Activated CD8-positive, alpha-beta T cell treated with anti-CD3 and anti-CD28 coated beads, Interleukin-2, amount 10 ng/mL, durations not matched to agents 7 days and 5 days (primary cell): ENCODE results near the gene ZNF850. TPM values are rescaled to one million over a fixed set of nuclear protein-coding genes. Genes with fewer than 3 reads are reported as not detected.
A peak's percentile ranks its signal among the peaks of the same experiment; 100 is the strongest.
"Not testable (repeated sequence)": the region's sequence is repeated elsewhere in the genome, so short reads cannot be mapped to it uniquely, and the experiment has no call there.

ENCODE experiments used
- ATAC-seq: fragments of 150-1000 bp; cut with Tn5 transposase; one replicate; pipeline ENCODE4 v1.10.0; 2021; ENCODE audit warnings: moderate library complexity
- CTCF ChIA-PET: fragments of 350-600 bp; sonication (Branson Sonifier 250); formaldehyde crosslinking; loops from one replicate; lab custom pipeline; 2021; ENCODE audit warnings: antibody characterized with exemption; lab: Charles Lee
- POLR2A ChIA-PET: fragments of 350-600 bp; sonication (Branson Sonifier 250); formaldehyde crosslinking; loops from one replicate; lab custom pipeline; 2021; ENCODE audit warnings: antibody characterized with exemption; lab: Charles Lee
- DNase-seq: peaks from one replicate; pipeline ENCODE4 v3.0.0-alpha.2; 2020
- H3K27ac Mint-ChIP-seq: one replicate; pipeline ENCODE4 v1.8.0; 2021; ENCODE audit warnings: mild to moderate bottlenecking, mixed read lengths
- H3K27me3 Mint-ChIP-seq: one replicate; pipeline ENCODE4 v1.8.0; 2021; ENCODE audit warnings: low read depth, mixed read lengths
- H3K36me3 Mint-ChIP-seq: one replicate; pipeline ENCODE4 v1.8.0; 2021; ENCODE audit warnings: low read depth, mixed read lengths
- H3K4me1 Mint-ChIP-seq: one replicate; pipeline ENCODE4 v1.8.0; 2021; ENCODE audit warnings: low read depth, mixed read lengths
- H3K4me3 Mint-ChIP-seq: one replicate; pipeline ENCODE4 v1.8.0; 2021; ENCODE audit warnings: mild to moderate bottlenecking, mixed read lengths
- H3K9me3 Mint-ChIP-seq: one replicate; pipeline ENCODE4 v1.8.0; 2022; ENCODE audit warnings: mixed read lengths; ENCODE audit not compliant: insufficient read depth
- total RNA-seq, 2 experiments: library from RNA; stranded (reverse); gene quantifications; one replicate each; pipeline ENCODE4 v1.2.3, GENCODE V29; 2021

ZNF850 gene
- 10 to 100 TPM in 1 of 2 experiments, 1 to 10 TPM in 1; 9.8 to 12.5 TPM for total RNA-seq

DNA sequence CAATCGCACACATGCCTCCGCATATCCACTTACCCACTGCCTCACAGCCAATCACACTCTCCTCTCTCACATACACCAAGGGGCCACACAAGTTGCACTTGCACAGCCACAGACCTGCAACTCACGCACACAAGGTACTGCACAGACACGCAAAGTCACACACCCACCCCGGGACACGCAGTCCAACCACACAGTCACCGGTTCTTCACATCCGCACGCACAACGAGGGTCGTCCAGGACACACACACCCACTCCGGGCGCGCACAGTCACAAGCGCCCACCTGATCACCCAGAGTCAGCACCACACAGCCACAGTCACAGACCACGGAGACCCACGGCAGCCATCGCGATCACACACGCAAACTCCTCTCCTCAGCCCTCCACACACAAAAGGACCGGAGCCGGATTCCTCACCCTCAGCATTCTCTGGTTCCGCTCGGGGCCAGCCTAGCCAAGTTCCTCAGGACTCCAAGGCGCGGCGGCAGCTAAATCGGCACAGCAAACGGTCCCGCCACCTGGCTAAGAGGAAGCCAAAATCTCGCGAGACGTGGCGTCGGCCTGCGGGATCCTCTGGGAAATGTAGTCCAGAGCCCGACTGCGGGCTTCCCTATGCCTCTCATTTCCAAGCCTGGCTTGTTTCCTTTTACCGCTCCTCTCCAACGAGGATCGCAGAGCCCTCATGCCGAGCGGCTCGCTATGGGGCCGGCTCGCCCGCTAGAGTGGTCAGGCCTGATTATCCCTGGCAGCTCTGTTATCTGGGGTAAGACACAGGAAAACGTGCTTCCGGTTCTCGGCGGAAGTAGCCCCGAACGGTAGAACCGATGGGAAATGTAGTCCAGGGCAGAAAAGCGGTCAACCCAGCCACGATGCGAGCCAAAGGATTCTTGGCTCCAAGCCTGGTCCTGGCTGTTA lies at the start of gene ZNF850:
TSS of gene ZNF850 (minus strand) at position 497 of the 912 bp plus-strand sequence. CDS start 10,201 bp downstream, outside the sequence.
- CTCF ChIA-PET = no interaction called here
- peaks cover 22% of the 10 kb centered on the region for H3K4me1 Mint-ChIP-seq

DNA sequence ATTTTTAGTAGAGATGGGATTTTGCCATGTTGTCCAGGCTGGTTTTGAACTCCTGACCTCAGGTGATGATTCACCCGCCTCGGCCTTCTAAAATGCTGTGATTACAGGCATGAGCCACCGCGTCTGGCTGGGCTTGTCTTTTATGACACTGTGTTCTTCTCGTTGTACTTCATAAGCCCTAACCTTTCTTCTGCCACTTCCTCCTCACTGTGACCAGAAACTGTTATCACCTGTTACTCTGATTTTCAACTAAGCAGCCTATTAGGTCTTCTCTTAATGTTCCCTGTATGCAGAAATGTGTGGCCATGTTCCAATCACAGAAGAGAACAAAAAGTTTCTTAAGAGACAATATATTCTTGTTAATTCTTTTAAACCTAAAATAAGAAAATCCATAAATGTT lies 49.2 kb upstream of the ZNF850 start:
- Mint-ChIP-seq H3K27me3 (no peaks in the 10 kb centered on the region), H3K9me3 (peaks cover 75% of the 10 kb centered on the region), H3K4me3 (no peak overlapping the region), H3K36me3 (peaks cover 85% of the 10 kb centered on the region), H3K27ac (no peak overlapping the region), H3K4me1 (no peaks in the 10 kb centered on the region)
- CTCF ChIA-PET = no interaction called here
- ATAC-seq (no peak), DNase-seq (no peak)
- POLR2A ChIA-PET = no interaction called here

More for the DNA sequence above, at the start of gene ZNF850:
- peak; percentile 93 for ATAC-seq
- POLR2A ChIA-PET = interaction anchor here (0.5 to 1.9 kb wide), 8 partner anchors 23 to 305 kb away, joined by 3 to 9 read pairs (median 3); partner anchors contain the start of genes ZNF260, ZNF345, ZNF382 and ZNF529
- peak; percentile 96 for DNase-seq
- Mint-ChIP-seq H3K9me3 (peaks cover 44% of the 10 kb centered on the region), H3K27me3 (no peaks in the 10 kb centered on the region), H3K36me3 (peaks cover 57% of the 10 kb centered on the region), H3K4me3 (peak within 1 kb of the TSS; percentile 94), H3K27ac (peak within 1 kb of the TSS; percentile 96)

GRCh38 chr19:36819130-36819630 lies 46.6 kb upstream of the ZNF850 start:
- ChIA-PET POLR2A (no interaction called here), CTCF (no interaction called here)
- DNase-seq = no peak
- Mint-ChIP-seq H3K27me3 (no peaks in the 10 kb centered on the region), H3K4me1 (no peaks in the 10 kb centered on the region), H3K9me3 (peaks cover 63% of the 10 kb centered on the region), H3K36me3 (peaks cover 74% of the 10 kb centered on the region), H3K4me3 (no peak overlapping the region), H3K27ac (no peak overlapping the region)
- no peak for ATAC-seq

DNA sequence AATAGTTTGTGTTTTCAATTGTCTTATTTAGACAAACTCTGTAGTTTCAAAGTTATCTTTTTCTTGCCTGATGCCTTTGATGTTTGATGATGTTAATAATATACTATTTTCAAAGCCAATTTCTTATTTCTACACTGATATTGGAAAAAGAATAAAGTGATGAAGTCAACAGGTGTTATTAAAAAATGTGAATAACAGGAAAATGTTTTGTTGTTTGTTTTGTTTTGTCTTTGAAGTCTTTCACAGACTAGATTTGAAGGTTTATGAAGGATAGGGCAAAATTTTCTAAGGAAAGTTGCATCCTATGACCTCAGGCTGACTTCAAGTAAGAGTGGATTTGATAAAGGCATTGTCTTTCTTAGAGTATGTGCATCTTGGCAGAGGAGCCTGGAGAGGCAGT lies 34.4 kb upstream of the ZNF850 start:
- CTCF ChIA-PET = no interaction called here
- peaks cover 50% of the 10 kb centered on the region for H3K36me3 Mint-ChIP-seq
- H3K27me3 Mint-ChIP-seq = no peaks in the 10 kb centered on the region
- peaks cover 41% of the 10 kb centered on the region for H3K9me3 Mint-ChIP-seq
- H3K27ac Mint-ChIP-seq = no peak overlapping the region
- no peak overlapping the region for H3K4me3 Mint-ChIP-seq
- ATAC-seq (no peak), DNase-seq (no peak)
- no peaks in the 10 kb centered on the region for H3K4me1 Mint-ChIP-seq
- POLR2A ChIA-PET = no interaction called here

- peaks cover 31% of the 10 kb centered on the region for H3K9me3 Mint-ChIP-seq
- H3K4me3 Mint-ChIP-seq = no peak overlapping the region
- no peak for ATAC-seq
- ChIA-PET POLR2A (no interaction called here), CTCF (no interaction called here)
- no peak overlapping the region for H3K27ac Mint-ChIP-seq
- H3K4me1 Mint-ChIP-seq = no peaks in the 10 kb centered on the region
- no peak for DNase-seq
- H3K27me3 Mint-ChIP-seq = no peaks in the 10 kb centered on the region
- H3K36me3 Mint-ChIP-seq = peaks cover 50% of the 10 kb centered on the region
Measured at GRCh38 chr19:36805364-36805763, 32.8 kb upstream of the ZNF850 start.

GRCh38 chr19:36797786-36798108 lies 25.1 kb upstream of the ZNF850 start:
- DNase-seq = no peak
- Mint-ChIP-seq H3K27ac (peak overlapping the region; percentile 97), H3K36me3 (peaks cover 48% of the 10 kb centered on the region), H3K4me3 (peak overlapping the region; percentile 88), H3K9me3 (peaks cover 37% of the 10 kb centered on the region), H3K27me3 (no peaks in the 10 kb centered on the region), H3K4me1 (peaks cover 14% of the 10 kb centered on the region)
- CTCF ChIA-PET = interaction anchor here (1.0 kb wide), 1 partner anchor 52 kb away, joined by 3 read pairs; no protein-coding TSS in a partner anchor
- ATAC-seq = no peak
- POLR2A ChIA-PET = interaction anchor here (1.0 to 1.4 kb wide), 3 partner anchors 40 to 269 kb away, joined by 3 to 6 read pairs (median 5); partner anchors contain the start of gene ZNF260

- H3K4me1 Mint-ChIP-seq = peaks cover 21% of the 10 kb centered on the region
- peak overlapping the region; percentile 97 for H3K27ac Mint-ChIP-seq
- ATAC-seq = no peak
- H3K36me3 Mint-ChIP-seq = peaks cover 49% of the 10 kb centered on the region
- DNase-seq = no peak
- peaks cover 43% of the 10 kb centered on the region for H3K9me3 Mint-ChIP-seq
- CTCF ChIA-PET = interaction anchor here (0.7 to 1.0 kb wide), 2 partner anchors 53 to 983 kb away, joined by 3 read pairs; partner anchors contain the start of gene ZNF573
- peak overlapping the region; percentile 88 for H3K4me3 Mint-ChIP-seq
- no peaks in the 10 kb centered on the region for H3K27me3 Mint-ChIP-seq
- POLR2A ChIA-PET = interaction anchor here (0.7 to 1.4 kb wide), 4 partner anchors 41 to 824 kb away, joined by 3 to 6 read pairs (median 4); partner anchors contain the start of gene ZNF260
Measured at GRCh38 chr19:36796714-36796992, 24.0 kb upstream of the ZNF850 start.

GRCh38 chr19:36791420-36792141 lies 19.0 kb upstream of the ZNF850 start:
- DNase-seq (peak; percentile 28), ATAC-seq (peak; percentile 87)
- POLR2A ChIA-PET, H3K27ac Mint-ChIP-seq, H3K27me3 Mint-ChIP-seq, CTCF ChIA-PET, H3K4me1 Mint-ChIP-seq: not testable (repeated sequence)
- H3K9me3 Mint-ChIP-seq = peaks cover 46% of the 10 kb centered on the region
- peak overlapping the region; percentile 15 for H3K4me3 Mint-ChIP-seq
- H3K36me3 Mint-ChIP-seq = peaks cover 16% of the 10 kb centered on the region

DNA sequence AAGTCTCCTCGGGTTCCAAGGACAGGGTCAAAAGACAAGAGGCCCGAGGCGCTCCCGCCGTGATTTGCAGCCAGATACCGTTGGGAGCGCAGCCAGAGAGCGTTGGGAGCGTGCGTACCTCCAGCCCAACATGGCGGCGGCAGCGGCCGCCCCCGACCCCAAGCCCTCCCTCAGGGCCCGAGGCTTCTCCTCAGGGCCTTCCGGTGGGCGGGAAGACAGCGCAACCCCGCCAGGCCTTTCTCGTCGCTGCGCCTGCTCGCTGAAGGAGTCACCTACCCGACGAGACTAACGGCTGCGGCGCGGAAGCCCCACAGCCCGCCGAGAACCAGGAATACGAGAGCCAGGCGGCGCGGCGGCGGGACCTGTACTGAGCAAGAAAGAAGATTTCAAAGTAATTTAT lies 3.2 kb upstream of the ZNF850 start:
- Mint-ChIP-seq H3K9me3 (peaks cover 41% of the 10 kb centered on the region), H3K36me3 (peaks cover 47% of the 10 kb centered on the region), H3K4me3 (no peak overlapping the region), H3K4me1 (peaks cover 21% of the 10 kb centered on the region), H3K27ac (no peak overlapping the region), H3K27me3 (no peaks in the 10 kb centered on the region)
- ChIA-PET CTCF (no interaction called here), POLR2A (no interaction called here)
- DNase-seq = no peak
- ATAC-seq = no peak

- Mint-ChIP-seq H3K27ac (peak overlapping the region; percentile 96), H3K4me3 (peak overlapping the region; percentile 94), H3K27me3 (no peaks in the 10 kb centered on the region), H3K9me3 (peaks cover 44% of the 10 kb centered on the region), H3K36me3 (peaks cover 58% of the 10 kb centered on the region), H3K4me1 (peaks cover 22% of the 10 kb centered on the region)
- DNase-seq (no peak), ATAC-seq (no peak)
- POLR2A ChIA-PET = interaction anchor here (0.5 to 1.9 kb wide), 7 partner anchors 23 to 304 kb away, joined by 3 to 9 read pairs (median 3); partner anchors contain the start of genes ZNF260, ZNF382, ZNF529 and ZNF790
- CTCF ChIA-PET = no interaction called here
Measured at GRCh38 chr19:36773223-36773579, 594 bp upstream of the ZNF850 start.

- CTCF ChIA-PET = no interaction called here
- POLR2A ChIA-PET = interaction anchor here (0.6 to 1.9 kb wide), 6 partner anchors 55 to 696 kb away, joined by 3 to 10 read pairs (median 6); partner anchors contain the start of genes ZNF146, ZNF382, ZNF565 and ZNF569
Measured at GRCh38 chr19:36771261-36772231, 1.1 kb downstream of the ZNF850 start.

More at GRCh38 chr19:36771261-36772231, 1.1 kb downstream of the ZNF850 start:
- H3K36me3 Mint-ChIP-seq = peaks cover 59% of the 10 kb centered on the region
- H3K27me3 Mint-ChIP-seq = no peaks in the 10 kb centered on the region
- ATAC-seq = peak; percentile 48
- H3K27ac Mint-ChIP-seq = peak overlapping the region; percentile 96
- H3K4me3 Mint-ChIP-seq = peak overlapping the region; percentile 94
- DNase-seq = peak; percentile 77
- H3K9me3 Mint-ChIP-seq = peaks cover 37% of the 10 kb centered on the region
- peaks cover 22% of the 10 kb centered on the region for H3K4me1 Mint-ChIP-seq
